Subcutaneous adipose tissue (tissue), 4 donors: ENCODE data around the gene RNU5D-1. TPM values are rescaled to one million over a fixed set of nuclear protein-coding genes. Genes with fewer than 3 reads are reported as not detected.

Experiments
- CTCF ChIP-seq: fragments of 450-650 bp; IDR thresholded peaks from one replicate; pipeline ENCODE4 v1.5.1; 2016; ENCODE audit warnings: low read depth, mild to moderate bottlenecking, control low read depth, antibody characterized with exemption, moderate library complexity
- total RNA-seq, 4 donors: library from RNA; depleted of rRNA; stranded (reverse); fragments of >200 nt; gene quantifications; one replicate each; pipeline ENCODE4 v1.1.0, GENCODE V29; 2016

The RNU5D-1 gene
- total RNA-seq, 4 donors from 2014 or later, result not detected

DNA sequence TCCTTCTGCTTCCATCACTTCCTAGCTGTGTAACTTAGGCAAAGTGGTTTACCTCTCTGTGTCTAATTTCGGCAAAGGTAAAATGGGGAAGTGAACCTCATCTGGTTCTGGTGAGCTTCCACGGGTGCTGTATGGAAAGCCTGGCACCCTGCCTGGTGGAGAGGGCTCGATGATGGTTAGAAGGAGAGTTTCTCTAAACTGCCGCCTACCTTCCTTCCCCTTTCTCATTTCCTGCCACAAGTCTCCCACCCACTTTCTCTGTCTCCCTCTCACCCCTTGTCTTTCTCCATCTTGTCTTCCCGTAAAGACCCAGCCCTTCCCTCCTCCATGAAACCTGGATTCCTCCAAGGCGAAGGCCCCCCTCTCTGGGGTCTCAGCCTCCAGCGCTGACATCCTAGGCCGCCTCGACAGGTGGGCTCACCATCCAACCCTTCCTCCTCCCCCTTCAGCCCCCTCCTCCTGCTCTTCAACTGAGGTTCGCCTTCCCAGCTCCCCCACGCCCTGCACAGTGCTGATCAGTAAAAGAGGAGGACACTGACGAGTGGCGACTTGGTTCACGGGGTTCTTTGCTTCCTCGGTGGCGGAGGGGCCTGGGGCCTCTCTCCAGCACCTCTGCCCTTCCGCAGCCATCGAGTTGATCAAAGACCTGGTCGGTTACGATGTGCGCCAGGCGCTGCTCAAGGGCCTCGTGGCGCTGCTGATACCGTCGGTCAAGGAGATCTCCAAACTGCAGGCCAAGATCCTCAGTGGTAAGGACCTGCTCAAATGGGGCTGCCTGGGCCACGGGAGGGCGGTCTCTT is 7.3 kb downstream of the RNU5D-1 start:
- TF ChIP-seq CTCF, result no peak

GRCh38 chr1:44723064-44723463 is 7.9 kb downstream of the RNU5D-1 start:
- TF ChIP-seq CTCF, result no peak

DNA sequence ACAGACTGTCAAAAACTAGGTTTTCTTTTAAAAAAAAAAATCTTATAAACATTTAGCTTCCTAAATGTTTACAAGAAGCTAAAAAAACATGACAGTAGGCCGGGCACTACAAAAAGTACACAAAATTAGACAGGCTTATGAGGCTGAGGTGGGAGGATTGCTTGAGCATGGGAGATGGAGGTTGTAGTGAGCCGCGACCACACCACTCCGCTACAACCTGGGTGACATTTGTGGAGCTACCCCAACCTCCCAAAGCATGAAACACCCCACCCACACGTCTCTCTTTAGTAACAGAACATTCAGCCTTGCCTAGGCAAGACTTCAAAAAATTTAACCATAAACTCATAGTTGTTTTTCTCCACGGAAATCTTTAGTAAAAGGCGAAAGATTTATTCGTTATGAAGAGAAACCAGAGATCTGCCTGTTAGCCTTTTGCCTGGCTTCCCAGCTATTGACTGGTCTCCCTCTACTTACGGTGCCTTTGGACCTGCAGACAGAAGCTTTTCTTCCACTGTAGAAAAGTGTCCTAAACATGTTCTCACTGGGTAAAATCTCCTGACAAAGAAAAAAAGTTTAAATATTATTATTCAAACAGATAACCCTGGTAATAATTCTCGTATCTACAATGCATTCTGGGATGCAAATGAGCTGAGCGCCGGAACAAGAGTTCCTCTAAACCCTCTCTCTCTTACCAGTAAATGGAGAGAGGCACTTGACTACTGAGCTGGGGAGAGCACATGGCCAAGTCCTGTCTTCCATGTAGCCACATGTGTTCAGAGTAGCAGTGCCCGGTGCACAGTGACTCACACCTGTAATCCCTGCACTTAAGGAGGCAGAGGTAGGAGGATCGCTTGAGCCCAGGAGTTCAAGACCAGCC is 9.2 kb downstream of the RNU5D-1 start:
- TF ChIP-seq CTCF, result no peak

DNA sequence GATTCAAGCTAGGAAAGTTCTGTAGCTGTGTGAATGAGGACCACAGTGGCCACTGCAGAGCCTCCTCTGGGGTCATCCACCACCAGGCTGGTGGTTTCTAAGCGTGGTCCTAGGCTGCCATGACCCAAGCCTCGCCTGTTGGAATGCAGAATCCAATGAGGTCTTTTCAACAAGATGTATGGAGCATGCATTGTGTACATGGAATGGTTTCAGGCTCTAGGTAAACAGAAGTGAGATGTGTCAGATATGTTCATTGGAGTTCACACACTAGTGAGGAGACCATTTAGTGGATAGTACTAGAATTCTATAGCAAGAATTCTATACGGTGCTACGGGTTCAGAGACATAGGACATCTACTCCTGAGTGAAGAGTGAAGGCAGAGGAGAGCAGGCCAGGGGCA is 10.7 kb downstream of the RNU5D-1 start:
- TF ChIP-seq CTCF, result no peak

GRCh38 chr1:44719318-44719717 is 11.7 kb downstream of the RNU5D-1 start:
- no peak for TF ChIP-seq CTCF

GRCh38 chr1:44718091-44718490 is 12.9 kb downstream of the RNU5D-1 start:
- no peak for TF ChIP-seq CTCF

- TF ChIP-seq CTCF, result no peak
These were observed 13.3 kb downstream of the RNU5D-1 start for GRCh38 chr1:44717653-44718052.
